AG09309 (cell line): ENCODE measurements around the gene KLHL8.

Experiments
- DNase-seq: peaks from one replicate; pipeline ENCODE4 v3.0.0-alpha.2; 2010; ENCODE audit warnings: low read depth
- H3K4me3 ChIP-seq: 2 replicates; pipeline ENCODE4 v1.5.1; 2011; ENCODE audit warnings: mild to moderate bottlenecking, low read depth, low read length, moderate library complexity; ENCODE audit not compliant: control insufficient read depth
- CTCF ChIP-seq: IDR thresholded peaks from 2 replicates; pipeline ENCODE4 v1.5.1; 2011; ENCODE audit warnings: mild to moderate bottlenecking, low read depth, low read length, inconsistent platforms; ENCODE audit not compliant: insufficient read depth, control insufficient read depth; ENCODE audit errors: missing control alignments

The KLHL8 gene

GRCh38 chr4:87133183-87133582 lies 87.2 kb downstream of the KLHL8 start:
- DNase-seq: no peak
- H3K4me3 ChIP-seq: no peak overlapping the region
- no peak for TF ChIP-seq CTCF

- no peak for TF ChIP-seq CTCF
- no peak overlapping the region for H3K4me3 ChIP-seq
- no peak for DNase-seq
Measured at GRCh38 chr4:87132035-87132434, 88.4 kb downstream of the KLHL8 start.

GRCh38 chr4:87130985-87131703 lies 89.3 kb downstream of the KLHL8 start:
- DNase-seq: no peak
- TF ChIP-seq CTCF: no peak
- no peak overlapping the region for H3K4me3 ChIP-seq

- DNase-seq: no peak
- TF ChIP-seq CTCF: no peak
- H3K4me3 ChIP-seq: no peak overlapping the region
Measured at GRCh38 chr4:87129681-87130080, 90.7 kb downstream of the KLHL8 start.

GRCh38 chr4:87128006-87128705 lies 92.3 kb downstream of the KLHL8 start:
- no peak overlapping the region for H3K4me3 ChIP-seq
- no peak for TF ChIP-seq CTCF
- no peak for DNase-seq

GRCh38 chr4:87126056-87126455 lies 94.4 kb downstream of the KLHL8 start:
- H3K4me3 ChIP-seq: no peak overlapping the region
- no peak for DNase-seq
- no peak for TF ChIP-seq CTCF
